HUES64 (cell line): ENCODE results near the gene NOS2.

Experiments
- H3K27ac ChIP-seq: 2 replicates; pipeline ENCODE4 v1.7.0; 2013; ENCODE audit warnings: low read depth, low read length, inconsistent platforms
- H3K27me3 ChIP-seq: 2 replicates; pipeline ENCODE4 v1.6.1; 2013; ENCODE audit warnings: mild to moderate bottlenecking, low read length; ENCODE audit not compliant: insufficient read depth
- H3K36me3 ChIP-seq: 2 replicates; pipeline ENCODE4 v1.6.1; 2013; ENCODE audit warnings: mild to moderate bottlenecking, low read length; ENCODE audit not compliant: insufficient read depth
- H3K4me1 ChIP-seq: 2 replicates; pipeline ENCODE4 v1.6.1; 2013; ENCODE audit warnings: mild to moderate bottlenecking, low read length, moderate library complexity; ENCODE audit not compliant: insufficient read depth
- H3K4me3 ChIP-seq: 2 replicates; pipeline ENCODE4 v1.5.1; 2013; ENCODE audit warnings: mild to moderate bottlenecking, low read length, moderate library complexity
- H3K9ac ChIP-seq: 2 replicates; pipeline ENCODE4 v1.6.1; 2013; ENCODE audit warnings: mild to moderate bottlenecking, low read depth, low read length
- H3K9me3 ChIP-seq: 2 replicates; pipeline ENCODE4 v1.6.1; 2013; ENCODE audit warnings: low read depth, low read length; ENCODE audit not compliant: insufficient read depth
- WGBS: fragments of 150-250, 120-280 bp; methylation state at CpG from one replicate; pipeline ENCODE4 v1.1.7; 2013; ENCODE audit warnings: missing lambda C conversion rate; 5-methylcytosine and 5-hydroxymethylcytosine counted together

NOS2 gene

GRCh38 chr17:27804113-27804512 lies 3.8 kb upstream of the NOS2 start:
- H3K4me3 ChIP-seq: no peak overlapping the region
- no peaks in the 10 kb centered on the region for H3K27me3 ChIP-seq
- WGBS: 60% methylated on average over 10 of the region's 10 CpGs
- no peak overlapping the region for H3K9ac ChIP-seq
- peaks cover 4% of the 10 kb centered on the region; the same call in 1 of the 2 replicates for H3K4me1 ChIP-seq
- no peaks in the 10 kb centered on the region for H3K9me3 ChIP-seq
- H3K36me3 ChIP-seq: no peaks in the 10 kb centered on the region
- H3K27ac ChIP-seq: no peak overlapping the region

DNA sequence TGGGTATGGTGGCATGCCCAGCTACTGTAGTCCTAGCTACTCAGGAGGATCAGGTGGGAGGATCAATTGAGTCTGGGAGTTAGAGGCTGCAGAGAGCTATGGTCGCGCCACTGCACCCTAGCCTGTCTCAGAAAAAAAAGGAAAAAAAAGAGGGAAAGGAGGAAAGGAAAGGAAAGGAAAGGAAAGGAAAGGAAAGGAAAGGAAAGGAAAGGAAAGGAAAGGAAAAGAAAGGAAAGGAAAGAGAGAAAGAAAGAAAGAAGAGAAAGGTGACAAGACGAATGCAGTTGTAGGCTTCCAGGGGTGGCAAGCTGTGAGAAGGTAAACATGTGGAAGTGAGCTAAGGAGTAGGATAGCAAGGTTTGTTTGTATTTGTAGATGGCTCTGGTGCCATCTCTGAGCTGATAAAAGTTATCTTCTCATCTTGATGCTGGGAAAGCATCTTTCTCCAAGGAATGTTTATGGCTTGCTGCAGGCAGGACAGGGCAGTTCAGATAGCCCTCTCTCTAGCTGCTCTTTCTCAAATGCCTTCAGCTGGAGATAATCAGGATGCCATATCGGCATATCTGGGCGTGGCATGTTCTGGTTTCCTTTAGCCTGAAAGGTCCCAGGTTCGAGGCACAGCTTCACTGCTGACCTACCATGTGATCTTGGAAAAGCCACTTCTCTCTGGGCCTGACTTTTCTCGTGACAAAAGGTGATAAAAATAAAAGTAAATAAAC lies 2.8 kb upstream of the NOS2 start:
- Histone ChIP-seq H3K9ac (no peak overlapping the region), H3K9me3 (no peaks in the 10 kb centered on the region), H3K4me1 (peaks cover 4% of the 10 kb centered on the region; the same call in 1 of the 2 replicates), H3K4me3 (no peak overlapping the region), H3K36me3 (no peaks in the 10 kb centered on the region), H3K27me3 (no peaks in the 10 kb centered on the region), H3K27ac (no peak overlapping the region)
- 88% methylated on average over 7 of the region's 7 CpGs for WGBS

GRCh38 chr17:27802033-27802432 lies 1.7 kb upstream of the NOS2 start:
- peaks cover 4% of the 10 kb centered on the region; the same call in 1 of the 2 replicates for H3K4me1 ChIP-seq
- no peaks in the 10 kb centered on the region for H3K9me3 ChIP-seq
- H3K36me3 ChIP-seq: no peaks in the 10 kb centered on the region
- H3K27me3 ChIP-seq: no peaks in the 10 kb centered on the region
- WGBS: 83% methylated on average over 2 of the region's 2 CpGs
- H3K4me3 ChIP-seq: no peak overlapping the region
- no peak overlapping the region for H3K9ac ChIP-seq
- H3K27ac ChIP-seq: no peak overlapping the region

DNA sequence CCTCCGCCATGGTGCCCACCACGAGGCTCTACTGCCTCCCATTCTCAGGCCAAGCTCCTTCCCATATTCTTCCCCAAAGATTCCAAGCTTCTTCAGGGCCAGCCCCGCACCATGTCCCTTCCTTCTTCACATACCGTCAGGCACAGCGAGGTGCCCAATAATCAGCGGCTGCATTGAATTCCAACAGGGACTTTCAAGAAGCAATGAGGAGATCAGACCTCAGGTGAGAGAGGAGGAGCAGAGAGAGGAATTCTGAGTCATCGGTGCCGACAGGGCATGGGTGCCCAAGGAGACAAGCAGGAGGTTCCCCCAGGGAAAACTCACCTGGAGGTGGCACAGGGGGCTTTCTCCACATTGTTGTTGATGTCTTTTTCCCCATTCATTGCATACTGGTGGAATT lies 2.0 kb downstream of the NOS2 start:
- Histone ChIP-seq H3K4me1 (no peaks in the 10 kb centered on the region), H3K36me3 (no peaks in the 10 kb centered on the region), H3K9ac (no peak overlapping the region), H3K27me3 (peaks cover 22% of the 10 kb centered on the region), H3K4me3 (no peak overlapping the region), H3K27ac (no peak overlapping the region), H3K9me3 (no peaks in the 10 kb centered on the region)
- WGBS: 87% methylated on average over 8 of the region's 8 CpGs

- WGBS: 89% methylated on average over 9 of the region's 9 CpGs
- H3K9ac ChIP-seq: no peak overlapping the region
- H3K36me3 ChIP-seq: no peaks in the 10 kb centered on the region
- peaks cover 30% of the 10 kb centered on the region for H3K27me3 ChIP-seq
- no peak overlapping the region for H3K27ac ChIP-seq
- no peaks in the 10 kb centered on the region for H3K9me3 ChIP-seq
- H3K4me1 ChIP-seq: no peaks in the 10 kb centered on the region
- no peak overlapping the region for H3K4me3 ChIP-seq
These were observed 2.8 kb downstream of the NOS2 start for GRCh38 chr17:27797390-27798091.

DNA sequence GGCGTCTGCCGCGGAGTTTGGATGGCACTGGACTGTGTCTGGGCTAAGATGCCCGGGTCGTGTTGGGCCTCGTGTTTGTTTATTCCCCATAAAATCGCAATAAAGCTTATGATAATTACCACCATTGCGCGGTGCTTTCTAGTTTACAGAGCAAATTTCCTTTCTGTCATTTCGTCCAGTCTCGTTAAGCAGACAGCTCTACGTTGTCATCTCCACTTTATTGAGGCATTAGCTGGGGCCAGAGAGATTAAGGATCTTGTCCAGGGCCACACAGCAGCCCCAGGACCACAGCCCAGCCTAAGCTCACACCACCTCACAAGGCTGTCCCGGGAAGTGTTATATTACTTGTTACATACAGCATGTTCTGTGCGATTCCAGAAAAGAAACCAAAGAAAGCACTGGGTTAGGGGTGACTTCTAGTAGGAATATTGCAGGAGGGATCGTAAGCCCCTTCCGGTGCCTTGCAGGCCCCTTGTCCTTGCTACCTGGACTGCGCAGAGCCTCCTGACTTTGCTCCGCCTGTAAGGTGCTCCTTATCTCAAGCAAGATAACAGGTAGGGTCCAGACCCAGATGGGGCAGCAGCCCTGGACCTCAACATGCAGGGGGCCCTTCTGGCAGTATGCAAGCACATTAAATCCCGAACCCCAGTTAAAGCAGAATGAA lies 6.3 kb downstream of the NOS2 start:
- Histone ChIP-seq H3K9ac (peak overlapping the region; percentile 55), H3K4me1 (no peaks in the 10 kb centered on the region), H3K36me3 (no peaks in the 10 kb centered on the region), H3K4me3 (peak overlapping the region; percentile 53), H3K27ac (no peak overlapping the region), H3K27me3 (peaks cover 35% of the 10 kb centered on the region), H3K9me3 (no peaks in the 10 kb centered on the region)
- WGBS: 45% methylated on average over 19 of the region's 19 CpGs

- peak overlapping the region; percentile 55 for H3K9ac ChIP-seq
- H3K27ac ChIP-seq: no peak overlapping the region
- H3K27me3 ChIP-seq: peaks cover 35% of the 10 kb centered on the region
- WGBS: 2% methylated on average over 57 of the region's 58 CpGs
- no peaks in the 10 kb centered on the region for H3K9me3 ChIP-seq
- H3K4me1 ChIP-seq: no peaks in the 10 kb centered on the region
- H3K4me3 ChIP-seq: peak overlapping the region; percentile 53
- no peaks in the 10 kb centered on the region for H3K36me3 ChIP-seq
These were observed 7.0 kb downstream of the NOS2 start for GRCh38 chr17:27793168-27793905.

DNA sequence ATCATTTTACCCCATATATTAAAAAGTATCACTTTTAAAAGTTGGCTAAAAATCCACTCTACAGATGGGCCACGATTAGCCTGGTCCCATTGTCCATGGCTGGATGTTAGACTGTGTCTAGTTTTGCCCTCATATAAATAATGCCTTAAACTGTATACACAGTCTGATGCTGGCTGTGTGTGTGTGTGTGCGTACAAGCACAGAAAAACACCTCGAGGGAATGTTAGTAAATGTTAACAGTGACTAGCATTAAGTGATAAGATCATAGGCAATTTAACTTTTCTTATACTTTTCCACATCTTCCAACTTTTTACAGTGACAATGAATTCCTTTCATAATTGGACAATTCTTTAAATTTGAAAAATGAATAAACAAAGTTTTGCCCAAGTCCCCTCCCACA lies 8.2 kb downstream of the NOS2 start:
- Histone ChIP-seq H3K4me1 (no peaks in the 10 kb centered on the region), H3K27ac (no peak overlapping the region), H3K9me3 (no peaks in the 10 kb centered on the region), H3K9ac (no peak overlapping the region), H3K4me3 (no peak overlapping the region), H3K36me3 (no peaks in the 10 kb centered on the region), H3K27me3 (peaks cover 35% of the 10 kb centered on the region)
- 80% methylated on average over 1 of the region's 3 CpGs for WGBS

GRCh38 chr17:27788919-27789318 lies 11.4 kb downstream of the NOS2 start:
- Histone ChIP-seq H3K9me3 (no peaks in the 10 kb centered on the region), H3K27me3 (peaks cover 18% of the 10 kb centered on the region), H3K4me3 (no peak overlapping the region), H3K36me3 (no peaks in the 10 kb centered on the region), H3K9ac (no peak overlapping the region), H3K27ac (no peak overlapping the region), H3K4me1 (no peaks in the 10 kb centered on the region)
- WGBS: 89% methylated on average over 3 of the region's 3 CpGs

- Histone ChIP-seq H3K27me3 (no peaks in the 10 kb centered on the region), H3K4me1 (no peaks in the 10 kb centered on the region), H3K27ac (no peak overlapping the region), H3K4me3 (no peak overlapping the region), H3K36me3 (no peaks in the 10 kb centered on the region), H3K9ac (no peak overlapping the region), H3K9me3 (no peaks in the 10 kb centered on the region)
- 89% methylated on average over 9 of the region's 9 CpGs for WGBS
These were observed 16.6 kb downstream of the NOS2 start for GRCh38 chr17:27783440-27784350.
